ENCODE data around the gene CNEP1R1.

Gene CNEP1R1

GRCh38 chr16:50024684-50025536 is at the start of gene CNEP1R1:
Gene CNEP1R1 (plus strand): TSS chr16:50025225. CDS start chr16:50025316, 91 bp downstream.
- peak; percentile 100 for TF ChIP-seq CTCF (IDR thresholded peaks at IDR 0.05; ENCODE audit: insufficient read depth, low read length, poor library complexity, severe bottlenecking)
- Histone ChIP-seq H3K4me3 (replicated peaks; ENCODE audit: low read depth, low read length) (peak within 1 kb of the TSS; percentile 91), H3K36me3 (ENCODE audit: control insufficient read depth, insufficient read depth, low read length) (no peaks in the 10 kb centered on the region), H3K27me3 (replicated peaks; ENCODE audit: control insufficient read depth, insufficient read depth, low read length) (no peaks in the 10 kb centered on the region)
- peak; percentile 95 for DNase-seq (ENCODE audit: extremely low read depth, insufficient read length)

GRCh38 chr16:49977427-49977826 is 47.6 kb upstream of the CNEP1R1 start:
- Histone ChIP-seq H3K4me3 (replicated peaks; ENCODE audit: low read depth, low read length) (no peak overlapping the region), H3K36me3 (ENCODE audit: control insufficient read depth, insufficient read depth, low read length) (no peaks in the 10 kb centered on the region), H3K27me3 (replicated peaks; ENCODE audit: control insufficient read depth, insufficient read depth, low read length) (no peaks in the 10 kb centered on the region; the same call in 1 of the 2 replicates)
- no peak for DNase-seq (ENCODE audit: extremely low read depth, insufficient read length)
- no peak for TF ChIP-seq CTCF (IDR thresholded peaks at IDR 0.05; ENCODE audit: insufficient read depth, low read length, poor library complexity, severe bottlenecking)

GRCh38 chr16:49978569-49979326 is 46.3 kb upstream of the CNEP1R1 start:
- H3K4me3 ChIP-seq (replicated peaks; ENCODE audit: low read depth, low read length), result no peak overlapping the region
- no peaks in the 10 kb centered on the region for H3K27me3 ChIP-seq (replicated peaks; ENCODE audit: control insufficient read depth, insufficient read depth, low read length)
- no peaks in the 10 kb centered on the region for H3K36me3 ChIP-seq (ENCODE audit: control insufficient read depth, insufficient read depth, low read length)
- TF ChIP-seq CTCF (IDR thresholded peaks at IDR 0.05; ENCODE audit: insufficient read depth, low read length, poor library complexity, severe bottlenecking), result no peak
- DNase-seq (ENCODE audit: extremely low read depth, insufficient read length), result no peak

- TF ChIP-seq CTCF (IDR thresholded peaks at IDR 0.05; ENCODE audit: insufficient read depth, low read length, poor library complexity, severe bottlenecking), result no peak
- Histone ChIP-seq H3K27me3 (replicated peaks; ENCODE audit: control insufficient read depth, insufficient read depth, low read length) (no peaks in the 10 kb centered on the region), H3K36me3 (ENCODE audit: control insufficient read depth, insufficient read depth, low read length) (no peaks in the 10 kb centered on the region), H3K4me3 (replicated peaks; ENCODE audit: low read depth, low read length) (no peak overlapping the region)
- no peak for DNase-seq (ENCODE audit: extremely low read depth, insufficient read length)
Observed at GRCh38 chr16:49980166-49980565, 44.9 kb upstream of the CNEP1R1 start.

- Histone ChIP-seq H3K36me3 (ENCODE audit: control insufficient read depth, insufficient read depth, low read length) (no peaks in the 10 kb centered on the region), H3K4me3 (replicated peaks; ENCODE audit: low read depth, low read length) (no peak overlapping the region), H3K27me3 (replicated peaks; ENCODE audit: control insufficient read depth, insufficient read depth, low read length) (no peaks in the 10 kb centered on the region)
- TF ChIP-seq CTCF (IDR thresholded peaks at IDR 0.05; ENCODE audit: insufficient read depth, low read length, poor library complexity, severe bottlenecking), result no peak
- no peak for DNase-seq (ENCODE audit: extremely low read depth, insufficient read length)
Observed at GRCh38 chr16:49986351-49987124, 38.5 kb upstream of the CNEP1R1 start.

Measured in GM06990 (cell line).